SIG-M5 treated with dmso at 0.1 percent for 504 hours (cell line): ENCODE results near the gene IGDCC3.
A peak's percentile ranks its signal among the peaks of the same experiment; 100 is the strongest.
"Not testable (repeated sequence)": the region's sequence is repeated elsewhere in the genome, so short reads cannot be mapped to it uniquely, and the experiment has no call there.

ENCODE experiments used
- DNase-seq: peaks from one replicate; lab custom pipeline; 2025; ENCODE audit not compliant: unreplicated experiment; lab: John Stamatoyannopoulos, UW

IGDCC3 gene

GRCh38 chr15:65406424-65407000, 28.7 kb upstream of the IGDCC3 start:
- DNase-seq = no peak

DNA sequence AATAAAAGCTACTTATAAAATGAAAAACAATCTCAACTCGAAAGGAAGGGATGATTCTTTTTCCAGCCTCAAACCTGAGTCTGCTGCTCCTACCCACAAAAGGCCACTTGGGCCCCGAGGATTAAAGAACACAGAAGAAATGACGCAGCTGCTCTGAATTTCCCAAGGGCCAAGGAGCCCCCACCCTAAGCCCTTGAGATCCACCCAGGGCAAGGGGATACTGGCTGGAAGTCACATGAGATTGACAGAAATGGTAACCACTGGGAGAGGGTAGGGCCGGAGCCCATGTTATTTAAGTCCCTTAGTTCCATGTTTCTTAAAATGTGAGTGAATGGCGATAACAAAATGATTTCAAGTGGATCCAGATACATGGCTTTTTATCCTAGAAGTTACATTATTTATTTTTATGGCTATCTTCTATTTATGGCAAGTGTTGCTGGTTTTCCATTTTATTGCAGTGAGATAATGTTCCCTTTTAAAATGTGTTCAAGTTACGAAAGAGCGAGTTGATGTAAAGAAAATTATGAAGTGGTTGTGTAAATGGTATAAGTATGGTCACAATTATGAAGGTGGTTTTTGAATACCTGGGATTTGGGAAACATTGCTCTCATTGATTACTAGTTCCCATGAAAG, 28.1 kb upstream of the IGDCC3 start:
- no peak for DNase-seq

DNA sequence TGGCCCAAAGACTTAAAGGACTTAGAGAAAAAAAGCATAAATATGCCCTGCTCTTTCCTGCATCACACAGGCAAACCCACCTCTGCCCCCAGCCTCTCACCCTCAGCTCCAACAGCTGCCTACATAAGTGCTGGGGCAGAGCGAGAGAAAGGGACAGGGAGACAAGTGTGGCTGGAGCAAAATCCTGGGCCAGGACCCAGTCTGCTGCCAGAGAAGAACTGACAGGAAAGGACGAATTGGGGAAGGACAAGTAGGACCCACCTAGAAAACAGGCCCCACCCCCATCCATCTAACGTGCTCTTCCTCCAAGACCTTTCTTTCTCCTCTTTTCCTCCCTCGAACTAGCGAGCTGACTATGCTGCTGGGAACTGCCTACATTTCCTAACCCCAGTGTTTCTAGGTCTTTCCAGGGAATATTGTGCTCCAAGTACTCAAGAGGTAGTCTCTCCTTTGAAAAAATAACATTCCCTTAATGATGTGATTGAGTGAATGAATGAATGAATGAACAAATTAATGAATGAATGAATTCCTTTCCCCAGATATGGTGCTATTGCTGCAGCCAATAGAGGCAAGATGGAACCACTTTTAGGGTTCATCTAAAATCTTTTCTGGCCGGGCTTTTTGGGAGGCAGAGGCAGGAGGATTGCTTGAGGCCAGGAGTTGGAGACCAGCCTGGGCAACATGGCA, 26.5 kb upstream of the IGDCC3 start:
- DNase-seq = no peak

DNA sequence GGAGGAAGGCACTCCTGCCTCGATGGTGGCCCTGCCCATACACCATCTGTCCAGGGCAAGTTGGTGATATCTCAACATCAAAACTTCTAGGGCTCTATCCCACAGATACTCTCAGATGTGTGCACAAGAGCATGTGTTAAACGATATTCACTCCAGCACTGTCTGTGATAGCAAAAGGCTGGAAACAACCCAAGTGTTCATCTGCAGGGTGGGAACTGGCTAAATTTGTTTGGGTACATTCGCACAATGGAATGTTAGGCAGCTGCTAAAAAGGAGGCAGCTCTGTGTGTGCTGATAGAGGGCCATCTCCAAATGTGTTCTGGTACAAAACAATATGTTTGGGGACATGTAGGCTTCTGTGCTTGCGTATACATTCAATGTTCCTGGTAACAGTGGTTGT, 25.2 kb upstream of the IGDCC3 start:
- no peak for DNase-seq

DNA sequence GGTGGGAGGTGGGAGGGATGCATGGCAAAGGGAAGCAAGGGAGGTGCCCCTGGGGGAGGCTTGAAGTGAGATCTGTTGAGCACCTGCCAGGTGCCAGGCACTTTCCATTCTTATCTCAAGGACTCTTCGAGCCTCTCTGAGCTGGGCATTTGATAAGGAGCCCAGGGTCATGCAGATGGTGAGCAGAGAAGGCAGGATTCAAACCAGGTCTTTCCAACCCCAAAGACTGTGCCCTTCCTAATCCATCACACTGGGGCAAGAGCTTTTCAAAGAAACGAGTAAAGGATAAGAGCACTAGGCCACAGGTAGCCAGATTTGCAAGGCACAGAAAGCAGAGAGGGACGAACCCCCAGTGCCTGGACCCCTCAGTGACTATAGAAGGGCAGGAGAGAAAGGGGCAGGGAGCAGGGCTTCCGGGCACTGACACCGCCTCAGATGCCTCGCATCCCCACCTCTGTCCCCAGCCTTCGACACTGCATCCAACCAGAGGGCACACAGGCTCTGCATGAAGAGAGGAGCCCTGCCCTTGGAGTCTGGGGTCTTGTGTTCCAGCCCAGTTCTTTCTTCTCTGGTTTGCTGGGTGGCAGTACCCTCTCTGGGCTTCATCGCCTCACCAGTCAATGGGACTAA, 23.9 kb upstream of the IGDCC3 start:
- DNase-seq = no peak

DNA sequence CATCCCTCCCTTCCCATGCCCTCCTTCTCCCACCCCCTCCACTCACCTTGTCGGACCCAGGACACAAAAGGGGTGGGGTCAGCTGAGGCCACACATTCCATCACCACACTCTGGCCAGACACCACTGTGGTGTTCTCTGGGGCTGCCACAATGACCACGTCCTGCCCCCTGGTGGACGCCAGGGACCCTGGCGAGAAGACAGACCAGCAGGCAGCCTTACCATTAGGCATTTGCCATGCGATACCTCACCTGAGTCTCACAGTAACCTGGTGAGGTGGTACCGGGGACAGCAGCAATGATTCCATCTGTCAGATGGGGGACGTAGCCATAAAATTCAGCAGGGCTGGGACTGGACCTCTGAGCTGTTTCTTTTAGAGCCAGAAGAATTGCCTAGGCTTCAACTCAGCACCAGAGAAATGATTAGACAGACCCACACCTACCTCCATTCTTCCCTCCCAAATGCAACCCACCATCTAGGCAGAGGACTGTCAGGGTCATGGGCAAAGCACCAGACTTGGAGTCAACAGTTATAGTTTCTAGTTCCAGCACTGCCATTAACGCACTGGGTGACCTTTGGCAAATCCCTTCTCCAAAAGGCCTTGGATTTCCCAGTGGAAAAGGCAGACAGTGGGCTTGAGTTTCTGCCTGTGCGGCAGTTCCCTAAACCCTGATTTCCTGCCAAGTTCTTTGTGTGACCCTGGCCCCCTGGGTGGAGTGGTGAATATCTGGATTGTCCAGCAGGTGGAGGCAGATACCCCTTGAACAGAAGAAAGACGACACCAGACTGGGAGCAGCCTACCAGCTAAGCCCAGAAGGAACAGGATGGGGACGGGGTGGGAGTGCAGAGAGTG, 23.2 kb upstream of the IGDCC3 start:
- peak; percentile 72 for DNase-seq

GRCh38 chr15:65399997-65400396, 22.2 kb upstream of the IGDCC3 start:
- no peak for DNase-seq

- no peak for DNase-seq
Measured at GRCh38 chr15:65399001-65399706, 21.4 kb upstream of the IGDCC3 start.

GRCh38 chr15:65398486-65398885, 20.7 kb upstream of the IGDCC3 start:
- not testable (repeated sequence) for DNase-seq

DNA sequence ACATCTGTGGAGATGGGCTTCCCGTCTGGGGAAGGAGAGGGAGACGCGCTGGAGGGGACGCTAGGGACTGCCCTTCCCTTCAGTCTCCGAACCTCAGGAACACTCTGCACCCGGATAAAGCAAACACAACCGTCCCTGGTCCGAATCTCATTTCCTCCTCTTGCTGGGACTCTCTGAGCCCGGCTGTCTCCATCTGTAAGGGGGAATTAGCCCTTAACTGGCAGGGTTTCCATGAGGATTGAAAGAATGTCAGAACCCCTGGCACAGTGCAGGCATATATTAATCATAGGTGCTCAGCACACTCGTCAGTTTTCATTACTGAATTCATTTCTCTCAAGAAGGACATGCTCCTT, 19.1 kb upstream of the IGDCC3 start:
- no peak for DNase-seq

DNA sequence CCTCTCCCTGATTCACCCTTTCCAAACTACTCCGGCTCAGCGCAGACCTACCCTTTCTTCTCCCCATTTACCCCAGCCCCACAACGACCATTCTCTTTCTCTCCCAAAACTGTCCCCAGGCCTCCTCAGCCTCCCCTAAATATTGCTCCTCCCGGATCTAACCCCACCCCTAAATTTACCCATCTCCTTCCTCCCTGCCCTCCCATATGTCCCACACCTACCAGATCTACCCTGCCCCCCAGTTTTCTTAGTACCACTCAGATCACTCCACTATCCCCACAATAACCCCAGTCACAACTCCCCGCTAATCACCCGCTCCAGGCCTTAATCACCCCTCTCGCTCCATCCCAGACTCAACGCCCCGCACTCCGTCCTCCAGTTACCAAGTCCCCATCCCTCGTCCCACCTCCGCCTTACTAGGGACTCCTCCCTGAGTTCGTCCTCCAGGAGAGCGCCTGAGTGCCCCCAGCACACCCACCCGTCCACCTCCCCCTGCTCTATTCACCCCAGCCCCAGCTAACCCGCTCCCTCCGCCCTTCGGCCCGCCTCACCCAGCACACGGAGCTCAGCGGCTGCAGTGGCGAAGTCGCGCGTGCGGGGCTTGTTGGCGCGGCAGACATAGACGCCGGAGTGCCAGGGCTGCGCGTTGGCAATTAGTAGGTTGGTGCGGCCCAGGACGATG, 18.6 kb upstream of the IGDCC3 start:
- no peak for DNase-seq

DNA sequence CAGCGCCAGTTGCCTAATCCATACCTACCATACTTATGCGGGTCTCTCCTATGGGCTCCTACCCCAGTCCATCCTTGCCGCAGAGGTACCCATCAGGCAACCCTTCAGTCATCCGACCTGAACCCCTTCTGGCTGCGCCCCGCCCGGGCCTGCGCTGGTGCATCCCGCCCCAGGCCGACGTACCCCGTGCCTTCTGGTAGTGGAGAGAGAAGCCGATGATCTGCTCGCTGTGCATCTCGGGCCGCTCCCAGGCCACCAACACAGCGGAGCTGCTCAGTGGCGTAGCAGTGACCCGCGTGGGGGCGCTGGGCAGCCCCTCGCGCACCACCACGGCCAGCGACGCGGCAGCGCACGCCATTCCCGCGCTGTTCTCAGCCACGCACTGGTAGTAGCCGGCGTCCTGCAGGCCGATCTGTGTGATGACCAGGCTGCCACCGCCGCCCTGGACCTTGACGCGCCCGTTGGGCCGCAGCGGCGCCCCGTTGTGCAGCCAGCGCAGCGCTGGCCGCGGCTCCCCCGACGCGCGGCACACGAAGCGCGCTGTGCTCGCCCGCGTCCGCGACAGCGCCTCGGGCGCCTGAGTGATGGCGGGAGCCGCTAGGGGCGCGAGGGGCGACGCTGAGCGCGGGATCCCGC, 17.9 kb upstream of the IGDCC3 start:
- DNase-seq = no peak

- DNase-seq = no peak
Measured at GRCh38 chr15:65394936-65395335, 17.1 kb upstream of the IGDCC3 start.

- no peak for DNase-seq
Measured at GRCh38 chr15:65394280-65394789, 16.5 kb upstream of the IGDCC3 start.

GRCh38 chr15:65393557-65393956, 15.8 kb upstream of the IGDCC3 start:
- DNase-seq = no peak

- no peak for DNase-seq
Measured at GRCh38 chr15:65393091-65393490, 15.3 kb upstream of the IGDCC3 start.

DNA sequence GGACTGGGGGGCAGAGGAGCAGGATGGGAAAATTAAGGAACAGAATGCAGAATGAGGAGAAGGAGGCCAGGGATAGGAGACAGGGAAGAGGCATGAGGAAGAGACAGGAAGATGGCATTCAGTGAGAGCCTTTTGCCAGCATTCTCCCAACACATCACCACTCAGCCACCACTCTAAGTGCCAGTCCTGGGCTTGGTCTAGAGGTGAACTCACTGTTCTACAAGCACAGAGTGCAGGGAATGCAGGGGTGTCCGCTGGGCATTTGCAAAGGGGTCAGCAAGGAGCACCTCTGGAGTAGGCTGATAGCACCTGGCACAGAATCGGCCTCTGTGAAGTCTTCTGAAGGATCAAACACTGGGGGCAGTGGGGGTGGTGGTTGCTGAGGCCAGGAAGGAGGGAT, 14.6 kb upstream of the IGDCC3 start:
- DNase-seq = no peak

GRCh38 chr15:65391732-65392131, 13.9 kb upstream of the IGDCC3 start:
- DNase-seq = no peak

GRCh38 chr15:65390447-65390846, 12.6 kb upstream of the IGDCC3 start:
- no peak for DNase-seq
